KMS-11 (cell line): ENCODE measurements around the gene ECPAS.

Source experiments
- H2AFZ ChIP-seq: fragments of 200-600 bp; sonication (generic); 2 replicates; pipeline ENCODE4 v1.6.1; 2016; ENCODE audit warnings: antibody characterized with exemption, mixed run types, low read depth
- H3K27ac ChIP-seq: fragments of 200-600 bp; sonication (generic); 2 replicates; pipeline ENCODE4 v1.6.1; 2016; ENCODE audit warnings: mild to moderate bottlenecking, mixed run types
- H3K27me3 ChIP-seq: fragments of 200-600 bp; sonication (generic); 2 replicates; pipeline ENCODE4 v1.6.1; 2017; ENCODE audit warnings: mild to moderate bottlenecking, low read depth, mixed run types, moderate library complexity; ENCODE audit not compliant: insufficient read depth
- H3K36me3 ChIP-seq: fragments of 200-600 bp; sonication (generic); 2 replicates; pipeline ENCODE4 v1.6.1; 2017; ENCODE audit warnings: mild to moderate bottlenecking, mixed run types; ENCODE audit not compliant: insufficient read depth
- H3K4me1 ChIP-seq: fragments of 200-600 bp; sonication (generic); 2 replicates; pipeline ENCODE4 v1.6.1; 2016; ENCODE audit warnings: mild to moderate bottlenecking, low read depth, mixed run types; ENCODE audit not compliant: poor library complexity, severe bottlenecking
- H3K4me2 ChIP-seq: fragments of 200-600 bp; sonication (generic); 2 replicates; pipeline ENCODE4 v1.7.0; 2016; ENCODE audit warnings: mild to moderate bottlenecking, mixed run types
- H3K4me3 ChIP-seq: fragments of 200-600 bp; sonication (generic); IDR thresholded peaks from 2 replicates; pipeline ENCODE4 v1.6.1; 2017; ENCODE audit warnings: low read depth, low read length, mixed read lengths; ENCODE audit not compliant: insufficient read depth
- H3K79me2 ChIP-seq: fragments of 200-600 bp; sonication (generic); 2 replicates; pipeline ENCODE4 v1.6.1; 2016; ENCODE audit warnings: low read depth, mixed run types; ENCODE audit not compliant: insufficient read depth
- H3K9ac ChIP-seq: fragments of 200-600 bp; sonication (generic); 2 replicates; pipeline ENCODE4 v1.6.1; 2016; ENCODE audit warnings: mild to moderate bottlenecking, mixed run types
- H4K20me1 ChIP-seq: fragments of 200-600 bp; sonication (generic); 2 replicates; pipeline ENCODE4 v1.6.1; 2016; ENCODE audit warnings: mild to moderate bottlenecking, mixed run types; ENCODE audit not compliant: insufficient read depth
- TF ChIP-seq, protein P1 (sequence below): fragments of 200-600 bp; sonication (generic); conservative IDR thresholded peaks from 2 replicates; pipeline ENCODE4 v1.6.1; 2017; ENCODE audit warnings: low read depth, mild to moderate bottlenecking, antibody characterized with exemption, low read length, moderate library complexity, mixed read lengths

The ECPAS gene

DNA sequence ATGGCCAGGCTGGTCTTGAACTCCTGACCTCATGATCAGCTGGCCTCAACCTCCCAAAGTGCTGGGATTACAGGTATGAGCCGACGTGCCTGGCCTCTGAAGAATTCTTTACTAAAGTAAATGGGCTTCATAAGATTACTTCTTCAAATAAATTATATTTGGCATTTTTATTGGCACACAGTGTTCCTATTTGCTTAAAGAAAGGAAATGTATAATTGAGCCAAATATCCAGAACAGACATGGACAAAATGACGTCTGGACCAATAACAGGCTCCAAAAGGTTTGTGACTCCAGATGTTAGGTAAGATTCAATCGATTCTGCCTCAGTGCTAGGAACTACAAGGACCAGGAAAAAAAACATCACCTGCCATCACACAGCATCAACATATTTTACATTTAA lies 40.7 kb downstream of the ECPAS start:
- no peak overlapping the region for H3K27ac ChIP-seq

DNA sequence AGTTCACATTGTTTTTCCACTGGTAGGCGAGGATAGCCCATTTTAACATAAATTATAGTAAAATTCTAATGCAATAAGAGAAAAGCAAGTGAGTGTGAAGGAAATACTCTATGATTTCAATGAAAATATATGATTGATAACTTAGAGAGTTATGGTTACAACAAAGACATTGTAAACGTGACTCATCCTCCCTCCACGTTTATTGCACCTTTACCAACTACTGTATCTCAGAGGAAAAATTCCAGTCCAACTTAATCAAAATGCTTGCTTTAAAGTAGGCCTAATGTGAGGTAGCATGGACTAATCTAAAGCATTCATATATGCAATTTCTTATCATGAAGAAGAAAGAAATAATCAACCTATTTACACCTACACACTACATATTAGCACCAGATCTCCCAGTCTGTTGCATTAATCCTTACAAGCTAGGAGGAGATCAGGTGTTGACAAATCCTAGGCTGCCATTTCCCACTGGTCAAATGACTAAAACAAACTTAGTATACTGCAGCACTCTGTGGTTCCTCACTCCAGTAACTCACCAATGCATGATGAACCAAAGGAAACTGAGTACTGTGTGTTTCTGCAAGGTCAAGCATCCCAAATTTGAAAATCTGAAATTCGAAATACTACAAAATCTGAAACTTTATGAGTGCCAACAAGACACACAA lies 41.7 kb downstream of the ECPAS start:
- Histone ChIP-seq H3K4me1 (no peaks in the 10 kb centered on the region), H3K79me2 (no peaks in the 10 kb centered on the region), H3K27ac (no peak overlapping the region), H2AFZ (no peak overlapping the region), H3K9ac (no peak overlapping the region), H4K20me1 (no peaks in the 10 kb centered on the region), H3K4me3 (no peak overlapping the region), H3K36me3 (peaks cover 16% of the 10 kb centered on the region), H3K4me2 (no peak overlapping the region), H3K27me3 (no peaks in the 10 kb centered on the region)
- TF ChIP-seq, protein P1, sequence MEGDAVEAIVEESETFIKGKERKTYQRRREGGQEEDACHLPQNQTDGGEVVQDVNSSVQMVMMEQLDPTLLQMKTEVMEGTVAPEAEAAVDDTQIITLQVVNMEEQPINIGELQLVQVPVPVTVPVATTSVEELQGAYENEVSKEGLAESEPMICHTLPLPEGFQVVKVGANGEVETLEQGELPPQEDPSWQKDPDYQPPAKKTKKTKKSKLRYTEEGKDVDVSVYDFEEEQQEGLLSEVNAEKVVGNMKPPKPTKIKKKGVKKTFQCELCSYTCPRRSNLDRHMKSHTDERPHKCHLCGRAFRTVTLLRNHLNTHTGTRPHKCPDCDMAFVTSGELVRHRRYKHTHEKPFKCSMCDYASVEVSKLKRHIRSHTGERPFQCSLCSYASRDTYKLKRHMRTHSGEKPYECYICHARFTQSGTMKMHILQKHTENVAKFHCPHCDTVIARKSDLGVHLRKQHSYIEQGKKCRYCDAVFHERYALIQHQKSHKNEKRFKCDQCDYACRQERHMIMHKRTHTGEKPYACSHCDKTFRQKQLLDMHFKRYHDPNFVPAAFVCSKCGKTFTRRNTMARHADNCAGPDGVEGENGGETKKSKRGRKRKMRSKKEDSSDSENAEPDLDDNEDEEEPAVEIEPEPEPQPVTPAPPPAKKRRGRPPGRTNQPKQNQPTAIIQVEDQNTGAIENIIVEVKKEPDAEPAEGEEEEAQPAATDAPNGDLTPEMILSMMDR: no peak

More for the DNA sequence above, 40.7 kb downstream of the ECPAS start:
- Histone ChIP-seq H3K4me3 (no peak overlapping the region), H3K4me2 (no peak overlapping the region), H3K4me1 (no peaks in the 10 kb centered on the region), H3K79me2 (no peaks in the 10 kb centered on the region), H3K36me3 (peaks cover 16% of the 10 kb centered on the region), H4K20me1 (no peaks in the 10 kb centered on the region), H2AFZ (no peak overlapping the region), H3K27me3 (no peaks in the 10 kb centered on the region), H3K9ac (no peak overlapping the region)
- TF ChIP-seq, protein P1: no peak

DNA sequence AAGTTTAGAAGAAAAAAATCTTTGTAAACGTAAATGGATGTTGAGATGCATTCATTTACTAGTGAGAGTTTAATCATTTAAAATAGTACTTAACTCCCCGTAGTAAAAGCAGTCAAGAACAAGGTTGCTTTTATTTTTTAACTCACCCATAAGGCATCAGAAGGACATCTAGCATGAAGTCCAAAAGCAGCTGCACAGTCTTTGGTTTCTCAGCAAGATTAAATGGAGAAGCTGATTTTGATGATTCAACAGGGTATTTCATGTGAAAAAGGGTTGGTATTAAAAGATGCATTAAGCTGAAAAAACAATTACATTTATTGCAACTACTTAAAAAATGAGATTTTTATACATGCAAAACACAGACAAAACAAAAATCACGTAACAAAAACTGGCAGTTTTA lies 44.0 kb downstream of the ECPAS start:
- Histone ChIP-seq H2AFZ (no peak overlapping the region), H3K4me3 (no peak overlapping the region), H3K27me3 (no peaks in the 10 kb centered on the region), H3K4me2 (no peak overlapping the region), H4K20me1 (no peaks in the 10 kb centered on the region; the same call in 1 of the 2 replicates), H3K36me3 (peaks cover 18% of the 10 kb centered on the region), H3K79me2 (0 out of 2 replicates have a peak, but pooled peaks cover 2% of the 10 kb centered on the region), H3K27ac (no peak overlapping the region), H3K9ac (no peak overlapping the region), H3K4me1 (no peaks in the 10 kb centered on the region)
- TF ChIP-seq, protein P1: no peak

DNA sequence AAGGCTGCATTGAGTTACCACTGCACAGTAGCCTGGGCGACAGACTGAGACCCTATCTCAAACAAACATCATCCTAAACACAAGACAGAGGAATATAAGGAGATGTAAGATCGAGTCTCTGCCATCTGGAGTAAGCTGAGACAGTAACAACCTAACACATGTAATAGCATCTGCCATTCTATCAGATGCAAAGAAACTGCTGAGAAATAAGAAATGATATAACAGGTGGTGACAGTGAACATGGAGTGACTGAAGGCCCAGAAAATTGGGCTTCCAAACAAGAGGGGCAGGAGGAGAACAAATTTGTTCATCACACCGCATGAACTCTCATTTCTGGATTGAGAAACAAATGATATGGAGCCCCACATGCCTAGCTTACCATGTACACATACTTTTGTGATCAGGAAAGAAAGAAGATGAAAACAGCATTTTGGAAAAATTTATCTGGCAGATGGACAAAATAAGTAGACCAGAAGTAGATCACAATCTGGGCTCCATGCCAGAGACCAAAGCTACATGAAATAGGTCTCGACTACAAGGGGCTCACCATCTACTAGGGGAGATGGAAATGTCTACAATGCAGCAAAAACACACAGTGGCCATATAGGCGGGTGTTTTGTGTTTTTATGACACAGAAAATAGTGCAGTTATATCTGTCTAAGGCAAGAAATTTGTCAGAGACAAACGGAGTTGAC lies 45.5 kb downstream of the ECPAS start:
- no peak overlapping the region for H3K9ac ChIP-seq
- H3K27me3 ChIP-seq: no peaks in the 10 kb centered on the region
- peaks cover 13% of the 10 kb centered on the region for H3K36me3 ChIP-seq
- no peak overlapping the region for H3K4me2 ChIP-seq
- H4K20me1 ChIP-seq: no peaks in the 10 kb centered on the region; the same call in 1 of the 2 replicates
- H3K4me1 ChIP-seq: no peaks in the 10 kb centered on the region
- TF ChIP-seq, protein P1: no peak
- no peak overlapping the region for H3K27ac ChIP-seq
- no peak overlapping the region for H3K4me3 ChIP-seq
- 0 out of 2 replicates have a peak, but pooled peaks cover 4% of the 10 kb centered on the region for H3K79me2 ChIP-seq
- no peak overlapping the region for H2AFZ ChIP-seq
